T47D (cell line): ENCODE data around the gene UQCR10.
"Not testable (repeated sequence)": the region's sequence is repeated elsewhere in the genome, so short reads cannot be mapped to it uniquely, and the experiment has no call there.

ENCODE experiments used
- DNase-seq, 2 experiments: peaks; one replicate each; pipeline versions ENCODE4 v3.0.0 to v3.0.0-alpha.2; 2011 to 2012; ENCODE audit warnings: low read depth in 1 of 2, low spot score in 1 of 2
- JUND ChIP-seq: IDR thresholded peaks from 2 replicates; pipeline ENCODE4 v1.6.1; 2012; ENCODE audit warnings: low read depth
- in situ Hi-C: cut with HindIII; loops from 2 replicates; pipeline ENCODE4 v1.10.0; 2016; ENCODE audit warnings: low sequenced_read_pairs, low pct_unique_long_range_greater_than_20kb

Gene UQCR10

DNA sequence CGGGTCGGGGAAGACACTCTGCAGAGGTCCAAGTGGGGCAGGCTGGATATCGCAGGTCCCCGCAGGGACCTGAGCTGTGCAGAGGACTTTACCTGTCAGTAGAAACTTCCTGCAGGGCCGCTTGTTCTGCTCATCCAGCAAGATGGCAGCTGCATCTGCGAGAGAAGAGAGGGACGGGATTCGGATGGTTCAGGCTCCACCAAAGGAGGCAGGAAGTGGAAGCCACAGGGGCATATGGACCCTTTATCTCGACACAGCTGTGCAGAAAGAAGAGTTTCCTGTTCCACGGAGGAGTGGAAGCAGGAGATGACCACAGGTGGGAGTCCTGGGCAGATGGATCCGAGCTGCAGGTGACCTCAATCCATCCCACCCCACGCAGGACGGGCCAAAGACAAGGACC lies 24.8 kb upstream of the UQCR10 start:
- TF ChIP-seq JUND = no peak
- DNase-seq = no peak
- in situ Hi-C loops = no loop called here

DNA sequence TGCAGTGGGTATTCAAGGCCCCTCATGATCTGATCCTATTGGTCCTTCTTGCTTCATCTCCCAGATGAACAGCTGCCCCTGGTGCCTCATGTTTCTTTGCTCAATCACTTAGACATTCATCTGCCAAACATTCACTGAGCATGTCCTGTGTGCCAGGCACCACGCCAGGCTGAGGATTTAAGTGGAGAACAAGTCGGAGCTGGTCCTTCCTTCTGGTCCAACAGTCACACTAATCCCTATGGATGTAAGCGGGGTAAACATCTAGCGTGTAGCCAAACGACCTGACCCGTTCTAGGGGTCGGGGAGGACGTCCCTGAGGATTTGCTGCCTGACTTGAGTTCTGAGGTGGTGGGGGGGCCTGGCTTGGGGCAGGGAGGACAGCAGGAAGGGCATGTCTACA lies 22.3 kb upstream of the UQCR10 start:
- peak in 1 of 2 experiments; percentile 36 for DNase-seq
- TF ChIP-seq JUND = no peak
- in situ Hi-C loops = no loop called here

DNA sequence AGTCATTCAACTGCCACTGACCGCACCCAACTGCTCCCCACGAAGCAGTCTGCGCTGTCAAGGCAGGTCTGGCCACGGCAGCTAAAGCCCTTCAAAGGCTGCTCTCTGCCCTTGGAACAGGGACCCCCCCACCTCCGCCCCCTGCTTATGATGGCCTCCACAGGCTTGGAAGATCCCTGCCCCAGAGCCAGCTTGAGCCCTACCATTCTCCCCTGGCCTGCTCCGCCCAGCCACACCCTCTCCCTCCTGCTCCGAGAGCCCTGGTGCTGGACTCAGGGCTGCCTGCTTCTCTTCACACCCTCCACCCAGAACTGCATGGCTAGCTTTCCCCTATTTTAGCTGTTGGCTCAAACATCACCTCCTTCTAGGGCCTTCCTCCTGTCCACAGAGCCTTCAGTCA lies 19.3 kb upstream of the UQCR10 start:
- no peak for TF ChIP-seq JUND
- no peak for DNase-seq
- in situ Hi-C loops = no loop called here

DNA sequence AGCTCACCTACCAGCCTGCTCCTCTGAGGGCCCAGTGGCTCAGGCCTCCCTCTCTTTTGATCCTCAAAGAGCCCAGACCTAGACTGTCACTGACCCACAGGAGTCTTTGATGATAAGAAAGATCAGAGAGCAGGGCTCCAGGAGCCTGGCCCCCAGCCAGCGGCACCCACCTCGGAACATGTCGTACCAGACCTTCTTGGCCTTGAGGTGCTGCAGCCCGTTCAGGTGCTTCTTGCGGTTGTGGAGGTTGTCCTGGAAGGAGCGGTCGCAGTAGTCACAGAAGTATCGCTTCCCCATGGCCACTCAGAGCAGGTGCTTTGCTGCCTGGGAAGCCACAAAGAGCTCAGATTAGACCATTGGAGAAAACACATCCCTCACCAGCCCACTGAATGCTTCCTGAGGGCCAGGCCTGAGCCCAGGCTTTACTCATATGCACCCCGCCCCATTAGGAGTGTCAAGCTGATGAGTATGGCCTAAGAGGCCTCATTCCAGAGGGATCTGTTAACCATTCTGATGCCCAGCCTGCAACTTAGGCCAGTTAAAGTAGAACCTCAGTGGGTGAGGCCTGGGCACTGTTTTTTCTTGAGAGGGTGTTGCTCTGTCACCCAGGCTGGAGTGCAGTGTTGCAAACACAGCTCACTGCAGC lies 18.8 kb upstream of the UQCR10 start:
- no peak for DNase-seq
- TF ChIP-seq JUND = no peak
- in situ Hi-C loops = no loop called here

DNA sequence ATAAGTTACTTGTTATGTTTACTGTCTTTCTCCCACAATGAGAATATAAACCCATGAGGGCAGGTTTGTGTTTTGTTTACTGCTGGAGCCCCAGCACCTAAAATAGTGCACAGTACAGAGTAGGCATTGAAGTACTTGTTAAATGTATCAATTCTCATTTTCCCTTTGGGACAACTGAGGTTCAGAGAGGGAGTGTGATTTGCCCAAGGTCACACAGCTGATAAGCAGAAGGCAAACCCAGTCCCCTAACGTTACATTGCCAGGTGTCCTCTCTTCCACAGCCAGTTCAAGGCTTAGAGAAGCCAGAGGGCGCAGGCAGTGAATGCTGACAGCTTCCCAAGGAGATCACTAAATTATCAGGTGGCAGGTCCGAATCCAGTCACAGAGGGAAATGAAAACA lies 17.1 kb upstream of the UQCR10 start:
- in situ Hi-C loops = no loop called here
- TF ChIP-seq JUND = no peak
- DNase-seq = no peak

DNA sequence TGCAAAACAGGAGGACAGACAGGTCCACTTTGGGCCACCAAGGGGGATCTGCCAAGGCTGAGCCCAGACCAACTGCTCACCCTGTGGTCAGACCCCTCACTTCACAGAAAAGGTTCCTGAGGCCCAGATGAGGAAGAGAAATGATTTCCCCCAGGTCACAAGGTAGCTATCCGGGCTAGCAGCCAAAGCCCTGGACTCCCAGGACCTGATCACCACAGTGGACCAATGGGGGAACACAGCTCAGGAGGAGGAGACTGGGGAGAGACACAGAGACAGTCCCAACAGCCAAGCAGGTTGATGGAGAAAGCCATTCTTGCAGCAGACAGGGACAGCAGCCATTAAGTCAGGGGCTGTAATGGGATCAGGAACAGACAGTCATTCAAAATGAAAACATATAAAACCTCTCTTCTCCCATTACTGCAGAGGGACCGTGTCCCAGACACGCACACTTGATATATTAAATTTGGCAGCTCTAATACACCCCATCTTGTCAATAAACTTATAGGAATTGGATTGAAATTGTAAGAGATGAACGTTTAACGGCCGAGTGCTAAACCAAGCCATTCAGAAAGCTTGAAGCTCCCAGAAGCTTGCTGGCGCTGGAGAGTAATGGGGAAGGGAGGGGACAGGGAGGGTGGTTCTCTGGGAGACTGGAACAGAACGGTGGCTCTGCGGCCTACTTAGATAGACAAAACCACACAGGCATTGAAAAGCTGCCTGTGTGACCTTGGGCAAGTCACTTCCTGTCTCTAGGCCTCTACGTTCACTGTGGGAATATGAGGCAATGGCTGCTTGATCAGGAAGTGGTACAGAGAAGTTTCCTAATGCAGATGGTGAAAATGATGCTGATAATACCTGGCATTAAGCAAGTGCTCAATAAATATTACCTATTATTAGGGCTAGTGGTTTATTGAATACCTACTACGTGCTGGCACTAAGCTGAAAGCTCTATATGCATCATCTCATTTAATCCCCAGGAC lies 16.3 kb upstream of the UQCR10 start:
- DNase-seq = no peak
- in situ Hi-C loops = no loop called here

DNA sequence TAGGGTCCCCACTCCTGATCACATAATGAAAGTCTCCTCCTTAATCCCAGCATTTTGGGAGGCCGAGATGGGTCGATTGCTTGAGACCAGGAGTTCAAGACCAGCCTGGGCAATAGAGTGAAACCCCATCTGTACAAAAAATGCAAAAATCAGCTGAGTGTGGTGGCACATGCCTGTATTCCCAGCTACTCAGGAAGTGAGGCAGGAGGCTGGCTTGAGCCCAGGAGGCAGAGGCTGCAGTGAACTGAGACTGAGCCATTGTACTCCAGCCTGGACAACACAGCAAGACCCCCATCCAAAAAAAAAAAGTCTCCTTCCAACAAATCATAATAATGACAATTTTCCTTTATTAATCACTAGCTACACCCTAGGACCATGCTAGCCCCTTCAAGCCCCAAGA lies 15.5 kb upstream of the UQCR10 start:
- no peak for DNase-seq
- in situ Hi-C loops = no loop called here

More for the DNA sequence above, 16.3 kb upstream of the UQCR10 start:
- no peak for TF ChIP-seq JUND

DNA sequence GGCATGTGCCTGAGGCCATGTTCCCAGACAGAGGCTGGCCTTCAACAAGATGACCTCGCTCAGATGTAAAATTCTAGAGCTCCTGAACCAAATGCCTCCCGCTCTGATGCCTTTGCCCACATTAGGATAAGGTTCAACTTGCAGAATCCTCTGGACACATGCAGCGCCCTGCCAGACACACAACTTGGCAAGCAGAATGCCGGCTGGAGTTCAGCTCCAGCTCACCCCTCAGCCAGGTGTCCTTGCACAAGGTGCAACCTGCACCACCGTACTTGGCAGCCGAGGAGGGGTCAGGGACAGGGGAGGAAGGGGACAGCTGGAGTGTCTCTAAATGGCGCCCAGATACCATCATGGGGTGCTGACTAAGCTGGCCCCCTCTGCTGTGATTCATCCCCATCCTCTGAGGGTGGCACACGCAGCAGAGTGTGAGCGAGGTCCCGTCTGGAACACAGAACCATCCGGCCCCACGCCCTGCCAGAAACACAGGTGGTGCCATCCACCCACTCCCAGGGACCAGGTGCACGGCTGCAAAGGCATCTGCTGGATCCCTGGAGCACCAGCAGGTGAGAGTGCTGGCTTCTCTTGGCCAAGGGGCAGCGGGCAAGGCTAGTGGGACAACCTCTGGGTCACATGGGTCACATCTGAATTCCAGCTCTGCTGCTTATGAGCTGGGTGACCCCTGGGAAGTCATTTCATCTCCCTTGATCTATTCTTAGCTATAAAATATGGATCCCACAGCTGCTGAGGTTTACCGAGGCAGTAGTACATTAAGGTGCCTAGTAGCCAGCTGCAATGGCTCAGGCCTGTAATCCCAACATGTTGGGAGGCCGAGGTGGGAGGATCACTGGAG lies 13.1 kb upstream of the UQCR10 start:
- no peak for DNase-seq
- in situ Hi-C loops = no loop called here
- TF ChIP-seq JUND = no peak

More for the DNA sequence above, 15.5 kb upstream of the UQCR10 start:
- TF ChIP-seq JUND = no peak

DNA sequence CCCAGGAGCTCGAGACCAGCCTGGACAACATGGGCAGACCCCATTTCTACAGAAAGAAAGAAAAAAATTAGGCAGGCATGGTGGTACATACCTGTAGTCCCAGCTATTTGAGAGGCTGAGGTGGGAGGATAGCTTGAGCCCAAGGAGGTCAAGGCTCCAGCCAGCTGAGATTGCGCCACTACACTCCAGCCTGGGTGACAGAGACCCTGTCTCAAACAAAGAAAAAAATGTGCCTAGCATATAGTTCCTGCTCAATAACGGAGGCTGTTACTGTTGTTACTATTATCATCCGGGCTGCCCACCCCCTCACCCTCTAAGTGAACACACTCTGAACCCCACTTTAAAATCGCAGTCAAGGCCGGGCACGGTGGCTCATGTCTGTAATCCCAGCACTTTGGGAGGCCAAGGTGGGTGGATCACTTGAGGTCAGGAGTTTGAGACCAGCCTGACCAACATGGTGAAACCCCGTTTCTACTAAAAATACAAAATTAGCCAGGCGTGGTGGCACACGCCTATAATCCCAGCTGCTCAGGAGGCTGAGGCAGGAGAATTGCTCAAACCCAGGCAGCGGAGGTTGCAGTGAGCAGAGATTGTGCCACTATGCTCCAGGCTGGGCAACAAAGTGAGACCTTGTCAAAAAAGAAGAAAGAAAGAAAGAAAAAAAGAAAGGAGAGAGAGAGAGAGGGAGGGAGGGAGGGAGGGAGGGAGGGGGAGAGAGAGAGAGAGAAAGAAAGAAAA lies 12.3 kb upstream of the UQCR10 start:
- in situ Hi-C loops, DNase-seq: not testable (repeated sequence)

DNA sequence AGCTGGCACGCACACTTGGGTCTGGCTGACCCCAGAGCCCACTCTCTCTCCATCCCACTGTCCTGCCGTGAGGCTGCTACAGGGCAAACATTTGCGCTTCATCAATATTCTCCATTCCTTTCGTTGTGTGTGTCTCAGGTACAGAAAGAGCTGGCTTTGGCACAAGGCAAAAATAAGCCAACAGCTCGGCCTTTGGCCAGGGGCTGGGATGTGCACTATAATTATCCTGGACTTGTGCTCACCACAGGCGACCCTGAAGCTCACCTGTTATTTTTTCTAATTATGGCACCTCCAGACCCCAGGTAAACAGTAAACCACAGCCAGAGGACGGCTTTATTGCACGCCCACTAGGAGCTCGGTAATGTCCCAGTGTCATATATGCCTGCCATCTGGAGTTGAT lies 11.3 kb upstream of the UQCR10 start:
- DNase-seq = no peak
- in situ Hi-C loops = no loop called here

DNA sequence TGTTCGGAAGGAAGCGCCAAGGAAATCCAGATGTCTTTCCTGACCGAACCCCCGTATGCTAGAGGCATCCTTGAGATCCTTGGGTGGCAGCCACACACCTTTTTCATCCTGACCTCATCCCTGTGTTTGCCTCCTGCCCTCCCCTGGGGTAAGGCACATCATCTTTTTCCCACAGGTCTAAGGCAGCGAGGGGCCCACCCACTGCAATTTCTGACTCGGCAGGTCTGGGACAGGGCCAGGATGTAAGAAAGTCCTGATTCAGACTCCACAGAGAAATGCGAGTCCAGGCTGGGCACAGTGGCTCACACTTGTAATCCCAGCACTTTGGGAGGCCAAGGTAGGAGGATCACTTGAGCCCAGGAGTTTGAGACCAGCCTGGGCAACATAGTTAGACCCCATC lies 10.8 kb upstream of the UQCR10 start:
- DNase-seq = no peak
- no peak for TF ChIP-seq JUND
- in situ Hi-C loops = no loop called here

More for the DNA sequence above, 11.3 kb upstream of the UQCR10 start:
- TF ChIP-seq JUND = no peak

DNA sequence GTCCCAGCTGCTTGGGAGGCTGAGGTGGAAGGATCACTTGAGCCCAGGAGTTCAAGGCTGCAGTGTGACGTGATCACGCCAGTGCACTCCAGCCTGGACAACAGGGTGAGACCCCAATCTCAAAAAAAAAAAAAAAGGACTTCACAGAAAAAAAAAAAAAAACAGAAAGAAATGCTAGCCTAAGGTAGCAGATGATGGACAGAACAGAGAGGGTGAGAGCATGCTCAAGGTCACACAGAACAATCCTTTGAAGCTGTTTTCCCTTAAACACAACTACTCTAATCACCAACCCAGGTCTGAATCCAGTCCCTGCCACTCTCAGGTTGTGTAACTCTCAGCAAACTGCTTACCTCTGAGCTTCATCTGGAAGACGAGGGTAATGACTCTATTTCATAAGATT lies 10.1 kb upstream of the UQCR10 start:
- no peak for DNase-seq
- no peak for TF ChIP-seq JUND
- in situ Hi-C loops = no loop called here
